ENCODE data around the gene TBCCD1.
"Not testable (repeated sequence)": the region's sequence is repeated elsewhere in the genome, so short reads cannot be mapped to it uniquely, and the experiment has no call there.

Gene TBCCD1

GRCh38 chr3:186551387-186551786 is 15.8 kb downstream of the TBCCD1 start:
- FAIRE-seq, result no peak

- FAIRE-seq, result no peak
Measured at GRCh38 chr3:186549497-186549896, 17.6 kb downstream of the TBCCD1 start.

- FAIRE-seq, result no peak
Measured at GRCh38 chr3:186544281-186544680, 22.9 kb downstream of the TBCCD1 start, which contains the start of gene CRYGS. Gene CRYGS, minus strand, starts transcription at chr3:186544380. Its CDS starts 54 bp downstream, at chr3:186544326.

GRCh38 chr3:186540835-186541226 is 26.3 kb downstream of the TBCCD1 start:
- FAIRE-seq, result no peak

GRCh38 chr3:186540221-186540834 is 26.8 kb downstream of the TBCCD1 start:
- FAIRE-seq, result peak; percentile 58

- FAIRE-seq, result no peak
Measured at GRCh38 chr3:186538779-186539178, 28.4 kb downstream of the TBCCD1 start.

GRCh38 chr3:186536883-186537844 is 30.0 kb downstream of the TBCCD1 start:
- FAIRE-seq, result no peak

GRCh38 chr3:186534113-186534669 is 32.9 kb downstream of the TBCCD1 start:
- no peak for FAIRE-seq

GRCh38 chr3:186532598-186533072 is 34.5 kb downstream of the TBCCD1 start:
- FAIRE-seq, result no peak

- not testable (repeated sequence) for FAIRE-seq
Measured at GRCh38 chr3:186531694-186532093, 35.4 kb downstream of the TBCCD1 start.

GRCh38 chr3:186530415-186530814 is 36.7 kb downstream of the TBCCD1 start:
- FAIRE-seq, result no peak

GRCh38 chr3:186529201-186529999 is 37.7 kb downstream of the TBCCD1 start:
- FAIRE-seq, result no peak

GRCh38 chr3:186526256-186526606 is 40.9 kb downstream of the TBCCD1 start:
- no peak for FAIRE-seq

GRCh38 chr3:186525369-186526255 is 41.5 kb downstream of the TBCCD1 start:
- FAIRE-seq, result no peak

- FAIRE-seq, result no peak
Measured at GRCh38 chr3:186524616-186525015, 42.5 kb downstream of the TBCCD1 start.

- no peak for FAIRE-seq
Measured at GRCh38 chr3:186523434-186523833, 43.7 kb downstream of the TBCCD1 start.

GRCh38 chr3:186523022-186523421 is 44.1 kb downstream of the TBCCD1 start:
- no peak for FAIRE-seq

- FAIRE-seq, result no peak
Measured at GRCh38 chr3:186520957-186521842, 45.9 kb downstream of the TBCCD1 start.

- FAIRE-seq, result no peak
Measured at GRCh38 chr3:186520431-186520830, 46.7 kb downstream of the TBCCD1 start.

- FAIRE-seq, result no peak
Measured at GRCh38 chr3:186519021-186519658, 48.0 kb downstream of the TBCCD1 start.
